T47D (cell line): ENCODE measurements around the gene SPC24.
"Not testable (repeated sequence)": the region's sequence is repeated elsewhere in the genome, so short reads cannot be mapped to it uniquely, and the experiment has no call there.

ENCODE experiments used
- DNase-seq, 2 experiments: peaks; one replicate each; pipeline versions ENCODE4 v3.0.0 to v3.0.0-alpha.2; 2011 to 2012; ENCODE audit warnings: low read depth in 1 of 2, low spot score in 1 of 2
- JUND ChIP-seq: IDR thresholded peaks from 2 replicates; pipeline ENCODE4 v1.6.1; 2012; ENCODE audit warnings: low read depth
- in situ Hi-C: cut with HindIII; loops from 2 replicates; pipeline ENCODE4 v1.10.0; 2016; ENCODE audit warnings: low sequenced_read_pairs, low pct_unique_long_range_greater_than_20kb

SPC24 gene

DNA sequence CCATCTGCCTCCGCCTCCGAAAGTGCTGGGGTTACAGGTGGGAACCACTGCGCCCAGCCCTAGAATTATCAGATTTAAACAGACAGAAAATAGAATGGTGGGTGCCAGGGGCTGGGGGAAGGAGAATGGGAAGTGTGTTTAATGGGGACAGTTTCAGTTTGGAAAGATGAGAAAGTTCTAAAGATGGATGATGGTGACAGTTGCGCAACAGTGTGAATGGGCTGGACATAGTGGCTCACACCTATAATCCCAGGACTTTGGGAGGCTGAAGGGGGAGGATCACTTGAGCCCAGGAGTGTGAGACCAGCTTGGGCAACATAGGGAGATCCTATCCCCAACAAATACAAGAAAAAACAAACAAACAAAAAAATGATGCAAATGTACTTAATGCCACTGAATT lies 25.9 kb upstream of the SPC24 start:
- DNase-seq = no peak
- TF ChIP-seq JUND = no peak
- in situ Hi-C loops = no loop called here

DNA sequence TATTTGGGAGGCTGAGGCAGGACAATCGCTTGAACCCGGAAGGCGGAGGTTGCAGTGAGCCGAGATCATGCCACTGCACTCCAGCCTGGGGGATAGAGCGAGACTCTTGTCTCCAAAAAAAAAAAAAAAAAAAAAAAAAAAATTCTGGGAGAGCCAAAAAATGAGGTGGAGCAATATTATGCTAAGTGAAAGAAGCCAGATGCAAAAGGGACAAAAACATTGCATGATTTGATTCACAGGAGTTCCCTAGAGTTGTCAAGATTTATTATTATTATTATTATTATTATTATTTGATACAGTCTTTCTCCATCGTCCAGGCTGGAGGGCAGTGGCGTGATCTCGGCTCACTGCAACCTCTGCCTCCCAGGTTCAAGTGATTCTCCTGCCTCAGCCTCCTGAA lies 25.4 kb upstream of the SPC24 start:
- in situ Hi-C loops, DNase-seq: not testable (repeated sequence)

DNA sequence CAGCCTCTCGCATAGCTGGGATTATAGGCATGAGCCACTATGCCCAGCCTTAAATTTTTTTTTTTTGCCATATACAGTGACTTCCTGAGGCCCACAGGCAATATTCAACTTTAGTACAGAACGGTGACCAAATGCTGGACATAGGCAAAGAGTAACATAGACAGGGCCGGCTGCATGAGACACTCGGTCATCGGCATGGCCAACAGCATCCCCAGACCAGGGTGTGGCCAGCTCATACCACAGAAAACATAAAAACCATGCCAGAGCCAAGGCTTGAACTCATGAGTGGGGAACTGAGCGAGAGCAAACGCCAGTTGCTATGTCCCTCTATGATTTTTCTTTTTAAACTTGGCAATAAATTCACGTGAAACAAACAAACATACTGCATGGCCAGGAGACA lies 24.8 kb upstream of the SPC24 start:
- in situ Hi-C loops = no loop called here

DNA sequence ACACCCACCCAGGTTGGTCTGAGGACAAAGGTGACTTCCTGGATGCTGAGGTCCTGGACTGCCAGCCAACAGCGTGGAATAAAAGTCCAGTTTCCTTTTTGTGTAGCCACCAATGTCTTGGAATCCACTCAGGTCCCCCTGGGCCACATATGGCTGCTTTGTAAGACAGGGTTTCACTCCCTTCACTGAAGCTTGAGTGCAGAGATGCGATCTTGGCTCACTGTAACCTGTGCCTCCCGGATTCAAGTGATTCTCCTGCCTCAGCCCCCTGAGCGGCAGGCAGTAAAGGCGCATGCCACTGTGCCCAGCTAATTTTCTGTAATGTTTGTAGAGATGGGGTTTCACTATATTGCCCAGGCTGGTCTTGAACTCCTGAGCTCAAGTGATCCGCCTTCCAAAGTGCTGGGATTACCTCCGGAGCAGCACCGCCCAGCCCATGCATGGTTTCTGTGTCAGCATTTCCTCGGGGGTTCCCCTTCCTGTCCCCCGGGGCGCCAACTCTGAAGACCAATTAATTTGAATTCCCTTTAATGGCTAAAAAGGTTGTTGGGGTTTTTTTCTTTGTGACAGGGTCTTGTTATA lies 24.2 kb upstream of the SPC24 start:
- no peak for TF ChIP-seq JUND
- DNase-seq = no peak
- in situ Hi-C loops = no loop called here

More for the DNA sequence above, 24.8 kb upstream of the SPC24 start:
- no peak for TF ChIP-seq JUND
- no peak for DNase-seq

GRCh38 chr19:11179145-11179465 lies 23.5 kb upstream of the SPC24 start:
- in situ Hi-C loops, DNase-seq: not testable (repeated sequence)

- TF ChIP-seq JUND = no peak
- in situ Hi-C loops = no loop called here
- DNase-seq = no peak
Observed at GRCh38 chr19:11177592-11177991, 22.0 kb upstream of the SPC24 start.

GRCh38 chr19:11176466-11177193 lies 21.0 kb upstream of the SPC24 start:
- no peak for TF ChIP-seq JUND
- peak in 1 of 2 experiments; percentile 55 for DNase-seq
- in situ Hi-C loops = no loop called here

GRCh38 chr19:11175920-11176319 lies 20.3 kb upstream of the SPC24 start:
- TF ChIP-seq JUND = no peak
- in situ Hi-C loops = no loop called here
- DNase-seq = no peak

DNA sequence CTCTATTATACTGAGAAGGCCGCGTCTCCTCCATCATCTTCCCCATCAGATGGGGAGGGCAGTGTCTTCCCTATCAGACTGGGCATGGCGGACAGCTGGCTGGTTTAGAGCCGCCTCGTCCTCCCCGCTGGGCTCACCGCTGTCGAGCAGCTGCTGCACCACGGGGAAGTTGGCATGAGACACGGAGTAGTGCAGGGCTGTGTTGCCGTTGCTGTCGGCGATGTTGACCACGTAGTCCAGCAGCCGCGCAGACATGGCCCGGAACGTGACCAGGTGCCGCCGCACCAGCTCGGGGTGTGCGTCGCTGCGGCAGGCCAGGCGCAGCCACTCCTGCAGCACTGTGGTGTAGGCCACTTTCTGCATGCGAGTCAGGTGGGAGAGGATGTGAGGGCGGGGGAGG lies 18.8 kb upstream of the SPC24 start:
- TF ChIP-seq JUND = no peak
- DNase-seq = no peak
- in situ Hi-C loops = no loop called here

DNA sequence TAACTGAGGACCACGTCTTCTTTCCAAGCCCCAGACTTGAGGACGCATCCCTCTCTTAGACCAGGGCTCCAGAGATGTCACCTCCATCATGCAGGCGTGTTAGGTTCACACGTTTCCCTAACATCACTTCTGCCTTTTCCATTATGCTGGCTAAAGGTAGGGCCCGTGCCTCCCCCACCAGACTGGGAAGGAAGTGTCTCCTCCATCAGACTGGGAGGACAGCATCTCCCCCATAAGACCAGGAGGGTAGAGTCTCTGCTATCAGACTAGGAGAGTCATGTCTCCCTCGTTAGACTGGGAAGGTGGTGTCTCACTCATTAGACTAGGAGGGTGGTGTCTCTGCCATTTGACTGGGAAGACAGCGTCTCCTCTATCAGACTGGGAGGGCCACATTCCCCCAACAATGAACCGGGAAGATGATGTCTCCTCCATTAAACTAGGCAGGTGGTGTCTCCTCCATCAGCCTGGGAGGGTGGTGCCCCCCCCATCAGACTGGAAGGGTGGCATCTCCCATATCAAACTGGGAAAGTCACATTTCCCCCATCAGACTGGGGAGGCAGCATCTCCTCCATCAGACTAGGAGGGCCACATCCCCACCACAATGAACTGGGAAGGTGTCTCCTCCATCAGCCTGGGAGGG lies 18.1 kb upstream of the SPC24 start:
- TF ChIP-seq JUND = no peak
- no peak for DNase-seq
- in situ Hi-C loops = no loop called here

DNA sequence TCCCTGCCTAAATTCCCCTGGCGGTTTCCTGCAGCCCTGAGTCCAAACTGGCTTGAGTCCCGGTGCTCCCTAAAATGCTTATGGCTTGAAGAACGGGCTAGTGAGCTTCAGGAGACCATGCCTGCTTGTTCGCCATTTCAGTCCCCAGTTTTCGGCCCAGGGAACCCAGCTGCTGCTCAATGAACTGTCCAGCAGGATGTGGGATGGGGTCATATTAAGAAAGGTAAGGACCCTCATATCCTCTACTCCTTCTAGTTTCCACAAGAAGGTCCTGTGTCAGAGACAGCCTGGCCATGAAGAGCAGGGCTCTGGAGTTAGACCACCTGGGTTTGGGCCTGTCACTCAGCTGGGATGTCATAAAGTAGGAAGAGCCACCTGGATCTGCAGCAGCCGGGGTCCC lies 17.0 kb upstream of the SPC24 start:
- in situ Hi-C loops = no loop called here
- TF ChIP-seq JUND = no peak
- no peak for DNase-seq

DNA sequence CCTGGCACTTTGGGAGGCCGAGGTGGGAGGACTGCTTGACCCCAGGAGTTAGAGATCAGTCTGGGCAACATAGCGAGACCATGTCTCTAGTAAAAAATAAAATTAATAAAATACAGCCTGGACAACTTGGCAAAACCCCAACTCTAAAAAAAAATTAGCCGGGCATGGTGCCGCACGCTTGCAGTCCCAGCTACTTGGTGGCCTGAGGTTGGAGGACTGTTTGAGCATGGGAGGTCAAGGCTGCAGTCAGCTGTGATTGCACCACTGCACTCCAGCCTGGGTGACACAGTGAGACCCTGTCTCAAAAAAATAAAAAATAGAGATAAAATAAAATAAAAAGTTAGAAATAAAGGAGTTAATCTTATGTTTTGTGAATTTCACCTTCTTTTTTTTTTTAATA lies 15.6 kb upstream of the SPC24 start:
- DNase-seq = no peak
- in situ Hi-C loops = no loop called here
- TF ChIP-seq JUND = no peak

DNA sequence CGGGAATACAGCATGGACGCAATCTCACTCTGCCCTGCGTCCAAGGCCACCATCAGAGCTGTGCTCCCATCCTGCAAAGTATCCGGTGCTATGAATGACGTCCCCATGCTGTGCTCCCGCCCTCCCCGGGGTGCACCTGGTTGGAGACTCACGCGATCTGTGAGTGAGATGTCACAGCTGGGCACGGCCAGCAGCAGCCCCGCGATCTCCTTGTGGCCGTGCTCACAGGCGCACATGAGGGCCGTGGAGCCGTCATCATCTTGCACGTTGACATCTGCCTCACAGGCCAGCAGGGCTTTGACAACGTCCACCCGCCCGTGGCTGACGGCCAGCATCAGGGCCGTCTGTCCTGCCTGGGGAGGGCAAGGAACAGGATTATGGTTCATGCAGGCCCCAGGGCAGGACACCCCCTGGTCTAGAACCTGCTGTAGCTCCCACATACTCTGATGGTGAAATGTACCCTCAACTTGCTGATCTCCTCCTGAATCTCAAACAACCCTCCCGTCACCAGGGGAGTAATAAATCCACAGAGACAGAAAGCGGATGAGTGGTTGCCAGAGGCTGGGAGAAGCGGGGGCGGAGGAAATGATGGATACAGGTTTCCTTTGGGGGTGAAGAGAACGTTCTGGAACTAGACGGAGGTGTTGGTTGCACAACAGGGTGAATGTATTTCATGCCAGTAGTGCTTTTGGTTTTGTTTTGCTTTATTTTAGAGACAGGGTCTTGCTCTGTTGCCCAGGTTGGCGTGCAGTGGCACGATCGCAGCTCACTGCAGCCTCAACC lies 14.5 kb upstream of the SPC24 start:
- TF ChIP-seq JUND = no peak
- no peak for DNase-seq
- in situ Hi-C loops = no loop called here
